DMS53 treated with DMSO at 0.1 percent for 48 hours (cell line): Measurements from ENCODE around the gene LRRIQ1.

Experiments
- DNase-seq: peaks from one replicate; lab custom pipeline; 2025; ENCODE audit not compliant: unreplicated experiment; lab: John Stamatoyannopoulos, UW

Gene LRRIQ1

GRCh38 chr12:85279449-85280164, 243.5 kb downstream of the LRRIQ1 start:
- DNase-seq = no peak

- peak; percentile 78 for DNase-seq
Measured at GRCh38 chr12:85280165-85280983, 244.2 kb downstream of the LRRIQ1 start, which contains the start of gene ALX1. ALX1 (plus strand) TSS chr12:85280220; CDS start chr12:85280262, 42 bp downstream.

GRCh38 chr12:85280984-85281630, 245.0 kb downstream of the LRRIQ1 start:
- DNase-seq = no peak

- DNase-seq = peak; percentile 5
Measured at GRCh38 chr12:85281636-85282312, 245.6 kb downstream of the LRRIQ1 start.

- DNase-seq = no peak
Measured at GRCh38 chr12:85283560-85283959, 247.4 kb downstream of the LRRIQ1 start.
